ELF-1 (cell line): ENCODE results near the gene USP22.
"Not testable (repeated sequence)": the region's sequence is repeated elsewhere in the genome, so short reads cannot be mapped to it uniquely, and the experiment has no call there.

Source experiments
- DNase-seq: peaks from one replicate; pipeline ENCODE4 v3.0.0-alpha.2; 2016; ENCODE audit warnings: low read depth, low spot score

Gene USP22

DNA sequence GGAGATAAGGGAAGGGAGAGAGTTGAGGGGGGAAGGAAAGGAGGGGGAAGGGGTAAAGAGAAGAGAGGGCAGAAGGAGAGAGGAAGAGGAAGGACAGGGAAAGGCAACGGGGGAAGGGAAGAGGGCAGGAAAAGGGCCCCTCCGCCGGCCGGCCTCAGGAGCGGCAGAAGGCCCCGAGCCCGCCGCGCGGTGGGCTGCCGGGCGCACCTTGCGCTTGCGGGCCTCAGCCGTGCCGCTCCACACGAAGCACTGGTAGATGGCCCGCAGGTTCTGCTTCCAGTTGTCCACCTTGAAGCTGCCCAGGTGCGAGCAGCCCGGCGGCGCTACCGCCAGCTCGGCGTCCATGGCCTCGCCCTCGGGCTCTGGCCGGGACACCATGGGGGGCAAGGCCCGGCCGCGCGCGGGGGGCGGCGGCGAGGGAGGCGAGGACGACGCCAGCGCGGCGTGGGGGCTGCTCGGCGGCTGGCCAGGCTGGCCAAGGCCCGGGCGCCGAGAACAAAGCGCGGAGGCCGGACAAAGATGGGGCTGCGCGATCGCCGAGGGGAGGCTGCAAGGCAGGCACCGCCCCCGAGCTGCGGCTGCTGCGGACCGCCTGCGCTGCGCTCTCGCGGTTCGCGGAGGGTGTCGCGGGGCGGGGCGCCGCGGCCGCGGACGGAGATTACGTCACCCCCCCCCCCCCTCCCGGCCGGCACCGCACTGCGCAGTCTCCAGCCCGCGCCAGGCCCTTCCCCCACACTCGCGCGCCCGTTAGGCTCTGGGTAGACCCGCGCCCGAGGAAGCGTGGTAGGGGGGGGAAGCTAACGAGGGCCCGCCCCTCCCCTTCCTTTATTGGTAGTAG lies at the start of gene USP22:
USP22 (minus strand) TSS at position 554 of the 838 bp plus-strand sequence; CDS start at position 378, 176 bp downstream.
- DNase-seq, result peak; percentile 55

- DNase-seq, result no peak
Measured at GRCh38 chr17:21090902-21091618, 48.2 kb upstream of the USP22 start.

DNA sequence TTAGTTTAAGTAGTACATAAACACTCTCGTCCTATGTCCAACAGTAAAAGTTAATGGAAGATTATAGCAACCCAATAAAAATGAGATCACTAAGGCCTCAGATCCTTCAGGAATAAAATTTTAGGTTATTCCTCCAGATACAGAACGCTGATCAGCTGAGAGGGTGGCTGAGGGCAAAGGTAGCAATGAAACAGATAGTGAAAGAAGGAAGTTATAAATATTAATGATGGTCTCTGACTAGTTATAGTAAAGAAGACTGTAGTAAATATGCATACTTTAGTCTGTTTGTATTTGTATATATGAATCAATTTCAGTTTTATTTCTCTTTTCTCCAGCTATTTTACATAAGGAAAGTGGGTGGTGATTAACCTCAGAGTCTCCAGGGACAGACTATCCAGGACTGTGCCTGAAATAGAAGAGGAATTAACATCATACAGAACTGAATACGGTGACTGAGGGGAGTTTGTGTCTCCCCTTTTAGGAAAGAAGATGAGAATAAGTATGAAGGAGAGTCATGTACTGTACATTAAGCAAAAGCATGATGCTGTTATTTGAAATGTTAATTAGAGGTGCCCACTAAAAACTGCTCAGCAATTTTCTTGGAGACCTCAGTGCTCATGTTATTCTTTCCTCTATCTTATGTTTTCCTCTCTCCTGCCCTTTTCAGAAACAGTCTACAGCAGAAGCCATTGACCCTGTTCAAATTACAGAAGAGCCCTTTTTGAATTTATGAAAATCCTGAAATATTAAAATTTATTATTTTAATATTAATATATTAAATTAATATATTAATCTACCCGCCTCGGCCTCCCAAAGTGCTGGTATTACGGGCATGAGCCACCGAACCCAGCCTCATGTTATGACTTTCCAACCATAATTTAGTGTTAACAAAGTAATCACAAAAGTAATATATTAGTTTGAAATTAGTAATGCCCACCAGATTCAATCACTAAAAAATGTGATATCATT lies 47.4 kb upstream of the USP22 start:
- DNase-seq, result no peak

GRCh38 chr17:21089145-21089544 lies 46.3 kb upstream of the USP22 start:
- DNase-seq, result no peak

DNA sequence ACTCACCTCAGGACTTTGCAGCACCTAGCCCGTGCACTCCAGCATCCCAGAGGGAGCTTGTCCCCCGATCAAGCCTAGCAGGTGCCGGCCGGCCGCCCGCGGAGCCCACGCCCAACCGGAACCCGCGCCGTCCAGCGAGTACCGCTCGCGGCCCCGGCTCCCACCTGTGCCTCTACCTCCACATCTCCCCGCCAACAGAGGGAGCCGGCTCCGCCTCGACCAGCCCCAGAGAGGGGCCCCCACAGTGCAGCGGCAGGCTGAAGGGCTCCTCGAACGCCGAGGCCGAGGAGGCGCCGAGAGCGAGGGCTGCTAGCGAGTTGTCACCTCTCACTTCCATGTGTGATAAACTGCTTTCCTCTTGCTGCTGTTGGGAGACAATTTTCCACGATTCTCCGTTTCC lies 42.9 kb upstream of the USP22 start:
- no peak for DNase-seq

DNA sequence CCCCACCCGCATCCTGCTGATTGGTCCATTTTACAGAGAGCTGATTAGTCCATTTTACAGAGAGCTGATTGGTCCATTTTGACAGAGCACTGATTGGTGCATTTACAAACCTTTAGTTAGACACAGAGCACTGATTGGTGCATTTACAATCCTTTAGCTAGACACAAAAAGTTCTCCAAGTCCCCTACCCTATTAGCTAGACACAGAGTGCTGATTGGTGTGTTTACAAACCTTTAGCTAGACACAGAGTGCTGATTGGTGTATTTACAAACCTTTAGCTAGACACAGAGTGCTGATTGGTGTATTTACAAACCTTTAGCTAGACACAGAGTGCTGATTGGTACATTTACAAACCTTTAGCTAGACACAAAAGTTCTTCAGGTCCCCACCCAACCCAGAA lies 42.5 kb upstream of the USP22 start:
- DNase-seq, result not testable (repeated sequence)

DNA sequence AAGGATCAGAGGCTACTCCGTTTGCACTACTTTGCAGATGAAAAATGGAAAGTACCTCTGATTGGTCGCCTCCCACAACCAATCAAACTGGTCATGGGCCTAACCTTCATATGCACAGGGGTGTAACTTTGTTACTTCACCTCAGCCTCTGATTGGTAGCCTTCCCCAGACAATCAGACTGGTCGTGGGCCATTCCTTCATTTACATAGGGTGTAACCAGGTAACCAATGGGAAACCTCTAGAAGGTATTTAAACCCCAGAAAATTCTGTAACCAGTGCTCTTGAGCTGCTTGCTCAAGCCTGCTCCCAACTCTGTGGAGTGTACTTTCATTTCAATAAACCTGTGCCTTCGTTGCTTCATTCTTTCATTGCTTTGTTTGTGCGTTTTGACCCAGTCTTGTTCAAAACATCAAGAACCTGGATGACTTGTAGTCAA lies 39.2 kb upstream of the USP22 start:
- no peak for DNase-seq

DNA sequence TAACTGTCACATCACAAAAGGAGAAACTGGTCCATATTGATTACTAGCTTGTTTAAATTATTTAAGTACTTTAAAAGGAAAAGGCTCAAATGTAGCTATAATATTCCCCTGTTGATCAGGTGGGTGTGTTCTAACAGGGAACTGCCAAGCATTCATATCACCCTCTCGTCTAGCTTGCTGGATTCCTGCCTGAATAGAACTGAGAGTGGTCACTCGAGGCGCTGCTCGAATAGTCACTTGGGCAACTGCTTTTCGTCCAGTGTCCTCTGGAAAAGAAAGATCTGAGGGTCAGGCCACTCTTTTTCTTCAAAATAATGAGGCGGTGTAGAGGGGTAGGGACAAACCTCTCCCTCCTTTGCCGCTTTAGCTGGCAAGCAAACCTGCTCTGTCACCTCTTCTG lies 36.4 kb upstream of the USP22 start:
- DNase-seq, result no peak

DNA sequence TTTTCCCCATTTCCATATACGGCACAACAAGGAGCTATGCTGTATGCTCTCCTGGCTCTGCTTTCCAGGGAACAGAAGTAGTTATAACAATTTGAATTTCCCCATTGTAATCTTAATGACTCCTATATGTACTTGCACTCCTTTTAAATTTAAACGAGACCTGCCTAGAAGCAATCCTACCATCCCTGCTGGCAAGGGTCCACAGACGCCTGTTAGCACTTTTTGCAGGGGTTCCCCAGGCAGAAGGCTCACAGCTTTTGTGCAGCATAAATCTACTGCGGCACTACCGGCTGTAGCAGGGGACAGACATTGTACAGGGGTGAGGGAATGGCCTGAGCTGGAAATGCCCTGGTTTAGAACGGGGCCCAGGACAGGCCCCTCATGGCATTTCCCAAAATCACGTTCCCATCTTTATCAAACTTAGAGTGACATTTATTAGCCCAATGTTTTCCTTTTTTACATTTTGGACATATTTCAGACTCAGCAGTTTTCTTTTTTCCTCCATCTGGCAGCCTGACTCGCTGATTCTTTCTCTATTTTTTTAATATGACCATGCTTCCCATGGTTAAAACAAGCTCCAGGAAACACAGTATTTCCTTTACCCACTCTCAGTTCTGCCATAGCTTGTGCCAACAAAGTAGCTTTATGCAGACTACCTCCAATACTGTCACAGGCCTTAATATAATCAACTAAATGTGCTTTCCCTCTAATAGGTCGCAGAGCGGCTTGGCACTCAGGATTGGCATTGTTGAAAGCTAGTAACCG lies 35.4 kb upstream of the USP22 start:
- DNase-seq, result no peak

DNA sequence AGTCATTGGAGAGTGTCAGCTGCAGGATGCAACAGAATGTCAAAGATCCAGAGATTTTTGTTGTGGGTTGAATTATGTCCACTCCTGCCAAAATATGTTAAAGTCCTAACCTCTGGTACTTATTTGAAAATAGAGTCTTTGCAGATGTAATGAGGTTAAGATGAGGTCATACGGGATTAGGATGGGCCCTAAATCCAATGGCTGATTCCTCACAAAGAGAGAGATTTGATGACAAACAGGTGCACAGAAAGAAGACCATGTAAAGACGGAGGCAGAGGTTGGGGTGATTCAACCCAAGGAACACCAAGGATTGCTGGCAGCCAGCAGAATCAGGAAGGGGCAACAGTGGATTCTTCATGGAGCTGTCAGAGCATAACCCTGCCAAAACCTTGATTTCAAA lies 34.5 kb upstream of the USP22 start:
- DNase-seq, result no peak

DNA sequence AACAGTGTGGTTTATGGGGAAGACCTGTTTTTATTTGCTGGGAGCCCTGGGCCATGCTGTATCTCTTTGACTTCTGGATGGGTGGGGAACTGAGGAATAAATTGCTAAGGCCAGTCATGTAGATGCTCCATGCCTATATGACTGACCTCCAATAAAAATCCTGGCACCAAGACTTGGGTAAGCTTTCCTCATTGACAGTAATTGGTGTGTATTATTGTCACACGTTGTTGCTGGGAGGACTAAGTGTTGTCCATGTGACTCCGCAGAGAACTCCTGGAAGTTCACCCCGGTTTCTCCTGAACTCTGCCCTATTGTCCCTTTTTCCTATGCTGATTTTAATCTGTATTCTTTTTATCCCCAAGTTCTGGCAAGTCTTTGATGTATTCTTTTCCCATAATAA lies 33.4 kb upstream of the USP22 start:
- no peak for DNase-seq

DNA sequence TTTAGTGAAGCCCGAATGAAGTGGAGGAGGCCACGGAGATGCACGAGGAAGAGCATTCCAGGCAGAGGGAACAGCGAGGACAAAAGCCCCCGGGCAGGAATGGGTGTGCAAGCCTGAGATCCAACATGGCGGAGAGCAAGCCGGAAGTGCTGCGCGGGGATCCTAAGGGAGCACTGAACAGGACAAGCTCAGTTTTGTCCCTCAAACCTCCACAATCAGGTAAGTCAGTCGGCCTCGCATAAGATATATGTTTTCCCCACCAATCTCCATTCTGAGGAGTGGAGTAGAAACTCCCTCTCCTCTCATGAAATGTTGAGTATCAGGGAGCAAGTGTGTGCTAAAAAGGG lies 32.9 kb upstream of the USP22 start:
- DNase-seq, result no peak

DNA sequence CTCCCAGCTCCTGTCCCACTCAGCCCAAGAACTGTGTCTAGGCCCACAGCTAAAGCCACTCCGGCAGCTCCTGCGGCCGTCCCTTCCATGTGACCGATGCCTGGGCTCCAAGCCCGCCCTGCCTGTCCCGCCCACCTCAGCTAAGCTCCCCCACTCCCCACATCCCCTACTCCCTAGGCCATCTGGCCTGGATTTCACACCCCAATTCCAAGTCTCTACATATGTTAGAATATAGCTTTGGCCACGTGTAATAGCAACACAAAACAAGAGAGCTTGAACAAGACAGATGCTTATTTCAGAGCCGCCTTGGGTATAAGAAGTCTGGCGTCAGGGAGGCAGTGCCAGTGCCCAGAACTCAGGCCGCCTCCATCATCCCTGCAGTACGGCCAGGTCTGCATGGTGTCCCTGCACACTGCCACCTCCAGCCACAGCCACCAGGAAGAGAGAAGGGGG lies 30.0 kb upstream of the USP22 start:
- DNase-seq, result no peak

DNA sequence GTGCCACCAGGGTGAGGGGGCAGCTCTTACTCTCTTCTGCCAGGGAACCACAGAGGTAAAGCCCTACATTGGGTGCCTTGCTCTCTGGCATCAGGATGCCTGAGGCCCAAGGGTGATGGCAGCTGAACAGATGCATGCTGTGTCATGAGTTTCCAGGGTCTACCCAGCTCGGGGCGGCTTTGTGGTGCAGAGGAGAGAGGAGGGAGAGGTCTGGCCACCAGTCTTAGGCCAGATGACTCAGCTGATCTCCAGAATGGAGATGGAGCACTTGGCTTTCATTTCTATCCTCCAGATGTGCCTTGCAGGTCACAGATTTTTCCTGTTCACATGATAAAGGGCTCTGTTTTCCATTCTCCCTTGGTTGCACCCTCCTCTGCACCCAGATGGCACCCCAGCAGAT lies 23.6 kb upstream of the USP22 start:
- no peak for DNase-seq

DNA sequence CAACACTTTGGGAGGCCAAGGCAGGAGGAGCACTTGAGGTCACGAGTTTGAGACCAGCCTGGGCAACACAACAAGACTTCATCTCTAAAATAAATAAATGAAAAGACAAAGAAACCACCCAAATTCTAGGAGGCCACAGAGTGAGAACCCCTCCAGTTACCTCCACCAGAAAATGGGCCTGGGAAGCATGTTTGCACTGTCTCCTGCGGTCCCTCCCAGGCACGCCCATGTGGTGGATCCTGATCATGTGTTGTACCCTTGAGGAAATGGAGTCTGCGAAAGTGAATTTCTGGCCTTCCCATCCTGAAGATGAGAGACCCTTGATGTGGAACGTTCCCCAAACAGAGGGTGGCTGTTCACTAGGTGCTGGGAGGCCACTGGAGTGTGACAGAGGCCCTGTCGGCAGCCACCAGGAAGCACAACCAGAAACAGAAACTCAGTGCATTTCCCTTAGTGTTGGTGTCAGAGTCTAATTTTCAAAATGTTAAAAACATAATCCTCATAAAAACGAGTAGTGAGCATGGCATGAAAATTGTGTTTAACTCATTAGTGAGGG lies 19.2 kb upstream of the USP22 start:
- DNase-seq, result no peak

GRCh38 chr17:21061158-21061835 lies 18.5 kb upstream of the USP22 start:
- no peak for DNase-seq

DNA sequence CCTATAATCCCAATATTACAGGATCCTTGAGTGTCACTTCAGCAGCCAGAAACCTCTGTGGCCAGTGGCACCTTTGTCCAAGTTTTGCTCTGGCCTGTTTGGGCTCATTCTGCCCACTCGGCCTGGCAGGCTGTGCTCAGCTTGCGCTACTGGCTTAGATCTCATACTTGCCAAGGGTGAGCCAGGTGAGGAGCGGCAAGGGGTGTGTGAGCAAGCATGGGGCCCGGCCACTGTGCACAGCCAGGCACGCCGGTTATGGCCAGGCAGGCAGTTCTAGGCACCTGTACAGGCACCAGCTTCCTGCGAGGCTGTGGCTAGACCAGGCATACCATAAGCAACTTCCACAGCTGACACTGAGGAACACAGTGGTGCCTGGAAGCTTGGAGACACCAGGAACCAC lies 16.9 kb upstream of the USP22 start:
- DNase-seq, result no peak

- DNase-seq, result peak; percentile 45
Measured at GRCh38 chr17:21058098-21058893, 15.5 kb upstream of the USP22 start.

DNA sequence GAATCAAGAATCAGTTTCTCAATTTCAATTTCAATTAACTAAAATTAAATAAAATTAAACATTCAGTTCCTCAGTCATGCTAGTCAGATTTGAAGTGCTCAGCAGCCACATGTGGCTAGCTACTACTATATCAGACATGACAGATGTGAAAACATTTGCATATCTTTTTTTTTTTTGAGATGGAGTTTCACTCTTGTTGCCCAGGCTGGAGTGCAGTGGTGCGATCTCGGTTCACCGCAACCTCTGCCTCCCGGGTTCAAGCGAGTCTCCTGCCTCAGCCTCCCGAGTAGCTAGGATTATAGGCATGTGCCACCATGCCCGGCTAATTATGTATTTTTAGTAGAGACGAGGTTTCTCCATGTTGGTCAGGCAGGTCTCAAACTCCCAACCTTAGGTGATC lies 10.2 kb upstream of the USP22 start:
- not testable (repeated sequence) for DNase-seq
